Measurements from ENCODE around the gene NBAS.

DNA sequence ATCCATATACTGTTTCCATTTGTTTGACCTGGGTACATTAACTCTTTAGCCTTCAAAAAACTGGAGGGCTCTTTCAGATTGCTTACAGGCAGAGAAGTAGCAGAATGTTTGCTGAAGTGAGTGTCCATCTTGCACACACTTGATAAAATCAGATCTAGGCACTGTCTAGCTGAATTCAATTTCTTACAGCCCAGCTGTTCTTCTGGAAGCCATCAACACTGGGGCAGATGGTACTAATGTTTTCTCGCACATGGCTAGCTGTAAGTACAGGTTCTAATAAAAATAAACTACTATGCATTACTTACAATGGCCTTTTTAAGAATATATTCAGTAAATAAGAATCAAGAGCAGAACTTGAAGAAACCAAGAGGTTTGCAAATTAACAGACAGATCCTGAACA is 175.9 kb downstream of the NBAS start:
- TF ChIP-seq POLR2AphosphoS5 (IDR thresholded peaks at IDR 0.05; ENCODE audit: low read depth, low read length): no peak
- no peak for TF ChIP-seq POLR2A (IDR thresholded peaks at IDR 0.05; ENCODE audit: low read depth, low read length)
- TF ChIP-seq TAF1 (IDR thresholded peaks at IDR 0.05; ENCODE audit: borderline replicate concordance, low read depth, low read length): no peak

Data from GM12892 (cell line).